Glomerular endothelial cell (primary cell): ENCODE results near the gene FAM43A. TPM values are rescaled to one million over a fixed set of nuclear protein-coding genes. Genes with fewer than 3 reads are reported as not detected.

Experiments
- DNase-seq: peaks from one replicate; pipeline ENCODE4 v3.0.0-alpha.2; 2011; ENCODE audit warnings: low read depth, low spot score; ENCODE audit errors: extremely low read depth
- total RNA-seq: library from RNA; depleted of rRNA; stranded (reverse); fragments of >200 nt; gene quantifications from 2 replicates; pipeline ENCODE4 v1.2.3, GENCODE V29; 2015

The FAM43A gene
- total RNA-seq, 1 donor from 2014 or later, result 617 TPM

DNA sequence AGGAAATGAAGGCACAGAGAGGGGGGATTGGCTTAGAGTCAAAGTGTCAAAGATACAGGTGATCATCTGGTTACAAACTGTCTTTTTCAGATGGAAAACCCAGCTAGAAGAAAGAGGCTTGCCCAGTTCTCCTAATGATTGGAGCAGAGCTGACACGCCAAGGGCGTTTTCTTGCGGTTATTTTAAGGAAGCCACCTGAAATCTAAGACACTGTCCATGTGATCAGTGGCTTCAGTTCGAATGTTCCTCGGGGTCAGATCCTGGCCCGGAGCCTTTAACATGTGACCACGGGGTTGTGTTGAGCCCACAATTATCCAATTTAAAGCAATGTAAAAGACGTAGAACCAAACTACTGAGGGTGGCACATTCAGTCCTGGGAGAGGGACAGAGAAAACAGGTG is 19.5 kb downstream of the FAM43A start:
- DNase-seq, result no peak

DNA sequence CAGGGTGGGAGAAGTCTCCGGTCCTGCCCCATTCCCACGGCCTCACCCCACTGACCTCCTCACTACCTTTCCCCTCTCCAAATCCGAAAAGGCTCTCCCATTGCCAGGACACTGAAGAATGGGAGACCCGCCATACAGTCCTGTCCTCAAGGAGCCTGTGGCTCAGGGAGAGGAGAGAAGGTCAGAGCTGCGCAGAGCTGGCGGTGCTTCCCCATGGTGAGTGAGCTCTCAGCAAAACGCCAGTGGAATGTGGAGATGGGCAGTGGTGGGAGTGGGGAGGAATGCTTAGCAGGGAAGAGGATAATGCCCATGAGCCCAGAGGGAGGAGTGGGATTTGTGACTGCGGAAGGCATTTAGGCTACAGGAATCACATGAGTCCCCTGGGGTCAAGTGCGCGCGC is 20.1 kb downstream of the FAM43A start:
- DNase-seq, result no peak

DNA sequence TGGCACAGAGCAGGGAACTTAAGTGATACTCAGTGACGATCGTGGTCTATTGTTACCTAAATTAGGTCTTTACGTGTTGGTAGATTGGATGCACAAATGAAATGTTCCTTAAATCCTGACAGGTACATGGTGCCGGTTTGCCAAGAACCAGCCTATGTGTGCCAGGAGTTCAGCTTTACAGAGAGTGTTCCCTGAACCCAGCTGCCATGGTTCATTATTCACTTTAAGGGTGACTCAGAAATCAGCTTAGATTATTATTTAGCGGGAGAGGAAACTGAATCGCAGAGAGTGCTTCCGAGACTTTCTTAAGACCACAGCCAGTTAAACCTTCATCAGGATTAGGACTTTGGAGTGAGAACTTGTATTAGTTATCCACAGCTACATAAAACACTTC is 21.5 kb downstream of the FAM43A start:
- no peak for DNase-seq

DNA sequence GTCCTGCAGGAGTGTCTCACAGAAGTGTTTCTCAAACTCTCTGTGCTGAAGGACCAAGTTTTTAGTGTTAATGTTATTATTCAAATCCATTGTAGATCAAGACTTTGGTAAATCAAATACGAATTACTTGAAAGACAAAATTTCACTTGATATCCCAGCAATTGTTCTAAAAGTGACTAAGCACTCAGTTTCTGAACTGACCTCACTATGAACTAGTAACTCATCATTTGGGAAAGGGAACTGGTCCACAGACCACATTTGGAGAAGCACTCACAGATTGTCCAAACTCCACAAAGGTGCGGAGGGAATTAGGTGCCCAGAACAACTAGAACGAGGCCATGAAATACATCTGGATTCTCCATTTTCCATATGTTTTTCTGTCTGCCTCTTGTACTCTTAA is 25.6 kb downstream of the FAM43A start:
- DNase-seq, result no peak

DNA sequence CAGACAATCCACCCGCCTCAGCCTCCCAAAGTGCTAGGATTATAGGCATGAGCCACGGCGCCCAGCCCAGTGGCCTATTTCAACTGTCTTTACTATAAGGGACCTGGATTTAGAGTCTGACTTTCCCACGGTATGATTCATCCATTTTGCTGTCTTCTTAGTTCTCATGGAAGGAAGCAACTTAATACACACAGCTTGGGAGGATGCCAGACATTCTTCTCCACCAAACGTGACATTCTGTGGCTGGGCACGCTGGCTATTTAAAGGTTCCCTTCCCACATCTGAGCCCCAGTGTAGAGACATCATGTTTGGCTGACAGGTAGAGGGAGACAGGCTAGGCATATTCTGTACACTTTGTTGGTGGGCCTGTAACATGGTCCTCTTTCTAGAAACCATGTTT is 26.2 kb downstream of the FAM43A start:
- peak; percentile 99 for DNase-seq

DNA sequence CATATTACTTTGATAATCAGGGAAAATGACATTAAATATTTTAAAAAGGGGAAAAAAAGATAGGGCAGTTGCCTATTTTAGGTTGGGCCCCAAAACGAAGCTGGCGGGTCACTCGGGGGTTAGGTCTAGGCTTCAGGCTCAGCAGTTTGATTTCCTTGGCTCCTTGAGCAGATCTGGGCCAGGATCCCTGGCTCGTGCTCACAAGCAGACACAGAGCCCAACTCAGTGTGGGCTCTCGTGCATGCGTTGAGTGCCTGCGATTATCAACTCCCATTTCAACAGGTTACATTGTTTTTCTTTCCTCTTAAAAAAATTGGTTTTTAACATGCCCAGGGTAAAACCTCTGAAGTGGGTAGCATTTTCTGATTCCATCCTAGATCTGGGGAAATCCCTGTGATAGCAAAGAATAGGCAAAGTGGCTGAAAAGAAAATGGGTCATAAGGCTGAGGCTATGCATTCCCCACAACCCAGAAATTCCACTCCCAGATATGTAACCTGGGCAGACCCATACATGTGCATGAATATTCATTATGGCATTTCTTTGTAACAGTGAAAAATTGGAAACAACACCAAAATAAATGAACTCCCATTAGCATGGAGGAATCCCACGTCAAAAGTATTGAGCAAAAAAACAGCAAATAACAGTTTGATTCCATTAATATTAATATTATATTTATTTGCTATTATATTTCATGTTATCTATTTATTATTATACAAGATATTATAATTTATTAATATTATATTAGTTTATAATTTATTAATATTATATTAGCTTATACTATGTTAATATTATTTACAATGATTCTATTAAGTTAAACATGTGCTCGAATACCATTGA is 27.8 kb downstream of the FAM43A start:
- DNase-seq, result no peak

DNA sequence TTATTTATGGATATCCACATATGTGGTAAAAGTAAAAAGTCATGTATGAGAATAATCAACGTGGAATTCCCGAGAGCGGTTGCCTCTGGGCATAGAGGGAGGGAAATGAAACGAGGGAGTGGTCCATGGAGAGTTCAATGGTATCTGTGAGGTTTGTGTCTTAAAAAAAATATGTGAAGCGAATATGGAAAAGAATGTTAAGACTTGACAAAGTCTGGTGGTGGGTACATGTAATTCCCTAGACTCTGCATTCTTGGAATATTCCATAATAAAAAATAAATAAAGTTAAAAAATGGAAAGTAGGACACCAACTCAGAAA is 28.4 kb downstream of the FAM43A start:
- DNase-seq, result no peak

DNA sequence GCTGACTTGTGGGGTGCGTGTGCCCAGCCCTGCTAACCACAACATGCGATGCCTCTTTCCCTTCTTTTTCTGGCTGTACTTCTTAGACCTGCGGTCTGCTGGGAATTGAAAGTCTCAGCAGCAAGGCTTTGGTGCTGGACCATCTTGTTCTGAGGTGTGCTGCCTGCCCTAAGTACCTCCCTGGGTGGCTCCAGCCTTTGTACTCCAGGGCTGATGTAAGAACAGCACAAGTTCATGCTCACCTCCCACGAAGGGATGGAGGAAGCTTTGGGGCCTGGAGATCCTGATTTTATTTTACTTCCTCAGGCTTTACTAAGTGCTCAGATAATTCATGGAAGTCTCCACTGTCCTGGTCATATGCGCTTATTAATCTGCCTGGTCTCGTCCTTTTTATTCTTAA is 28.9 kb downstream of the FAM43A start:
- no peak for DNase-seq

DNA sequence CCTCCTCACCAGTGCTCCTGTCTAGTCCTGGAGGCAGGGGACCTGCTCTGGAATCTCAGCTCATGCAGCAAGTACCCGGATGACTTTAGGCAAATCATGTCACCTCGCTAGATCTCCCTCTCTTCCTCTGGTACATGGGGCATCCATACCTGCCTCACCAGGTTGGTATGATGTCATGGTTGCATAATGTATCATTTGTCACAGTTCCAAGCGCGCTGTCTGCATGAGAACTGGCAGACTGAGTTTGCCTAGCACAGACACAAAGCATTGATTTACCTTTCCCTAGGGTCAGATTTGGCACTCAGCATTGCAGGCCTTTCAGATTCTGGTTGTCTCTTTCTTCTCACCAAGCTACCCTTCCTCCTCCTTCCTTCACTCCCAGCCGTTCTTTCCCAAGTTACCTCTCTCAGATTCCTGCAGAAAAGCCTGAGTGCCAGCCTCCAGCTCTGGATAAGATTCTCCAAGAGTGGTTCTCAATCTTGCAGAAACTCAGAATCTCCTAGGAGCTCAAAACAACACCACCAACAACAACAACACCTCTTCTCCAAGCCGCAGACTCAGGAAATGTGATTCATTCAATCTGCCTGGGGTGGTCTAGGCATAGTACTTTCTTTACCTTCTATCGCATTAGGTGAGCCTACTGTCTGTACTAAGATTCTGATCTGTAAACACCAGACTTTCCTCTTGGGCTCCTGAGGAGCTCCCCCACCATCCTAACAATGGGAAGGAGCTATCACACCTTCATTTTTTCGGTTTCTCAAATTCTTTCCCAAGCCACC is 29.5 kb downstream of the FAM43A start:
- no peak for DNase-seq

DNA sequence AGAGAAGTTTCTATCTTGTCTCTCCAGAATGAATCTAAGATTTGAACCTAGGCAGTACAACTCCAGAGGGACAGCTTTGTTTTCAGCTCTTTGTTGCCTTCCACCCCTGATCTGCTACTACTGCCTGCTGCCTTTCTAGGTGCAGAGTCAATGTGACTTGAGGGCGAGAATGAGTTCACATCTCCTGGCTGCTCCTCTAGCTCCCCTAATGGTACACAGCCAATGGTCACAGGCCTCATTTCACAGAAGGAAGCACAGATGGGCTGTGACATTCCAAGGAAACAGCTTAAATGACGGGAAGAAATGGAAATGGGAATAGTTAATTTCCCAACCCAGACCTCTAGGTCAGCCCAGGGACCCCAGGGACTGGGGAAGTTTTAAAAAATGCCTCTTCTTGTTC is 32.4 kb downstream of the FAM43A start:
- no peak for DNase-seq

DNA sequence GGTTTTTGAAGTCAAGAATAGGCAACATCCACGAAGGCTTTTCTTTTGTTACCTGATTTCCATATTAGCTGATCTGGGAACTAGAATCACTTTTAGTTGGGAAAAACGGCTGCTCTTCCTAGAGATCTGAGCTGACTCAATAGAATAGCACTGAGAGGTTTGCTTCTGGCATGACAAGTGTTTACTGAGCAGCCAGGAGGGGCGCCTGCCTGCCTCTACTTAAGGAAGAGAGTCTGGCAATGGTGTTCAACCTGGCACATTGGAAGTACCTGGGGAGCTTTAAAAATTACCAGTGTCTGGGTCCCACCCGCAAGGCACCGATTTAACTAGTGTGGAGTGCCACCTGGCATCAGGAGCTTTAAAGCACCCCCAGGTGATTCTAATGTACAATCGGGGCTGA is 34.4 kb downstream of the FAM43A start:
- no peak for DNase-seq

DNA sequence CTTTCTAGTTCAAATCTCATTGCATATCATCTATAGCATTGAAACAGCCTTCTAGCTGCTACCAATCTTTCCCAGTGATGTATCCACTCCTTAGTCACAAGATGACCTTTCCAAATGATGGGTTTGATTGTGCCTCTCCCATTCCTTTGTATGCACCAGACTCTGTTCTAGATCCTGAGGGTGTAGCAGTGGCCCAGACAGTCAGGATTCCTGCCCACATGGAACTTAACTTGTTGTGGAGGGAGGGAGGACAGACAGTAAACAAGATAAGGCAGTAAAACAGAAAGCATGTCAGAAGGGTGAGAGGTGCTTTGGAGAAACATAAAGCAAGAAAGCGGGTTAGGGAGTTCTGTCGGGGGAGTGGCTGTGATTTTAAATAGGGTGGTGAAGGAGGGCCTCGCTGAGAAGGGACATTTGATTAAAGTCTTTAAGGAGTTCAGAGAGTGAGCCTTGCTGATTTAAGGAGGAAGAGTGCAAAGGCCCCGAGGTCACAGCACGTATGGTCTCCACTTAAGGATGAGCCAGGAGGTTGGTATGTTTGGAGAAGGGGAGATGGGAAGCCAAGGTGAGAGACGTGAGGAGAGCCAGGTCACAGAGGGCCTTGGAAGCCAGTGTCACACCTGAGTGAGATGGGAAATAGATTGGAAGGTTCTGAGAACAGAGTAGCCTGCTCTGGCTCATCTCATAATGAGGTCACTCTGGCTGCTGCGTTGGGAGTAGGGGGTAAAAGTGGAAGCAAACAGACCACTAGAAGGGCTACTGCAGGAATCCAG is 38.3 kb downstream of the FAM43A start:
- no peak for DNase-seq

DNA sequence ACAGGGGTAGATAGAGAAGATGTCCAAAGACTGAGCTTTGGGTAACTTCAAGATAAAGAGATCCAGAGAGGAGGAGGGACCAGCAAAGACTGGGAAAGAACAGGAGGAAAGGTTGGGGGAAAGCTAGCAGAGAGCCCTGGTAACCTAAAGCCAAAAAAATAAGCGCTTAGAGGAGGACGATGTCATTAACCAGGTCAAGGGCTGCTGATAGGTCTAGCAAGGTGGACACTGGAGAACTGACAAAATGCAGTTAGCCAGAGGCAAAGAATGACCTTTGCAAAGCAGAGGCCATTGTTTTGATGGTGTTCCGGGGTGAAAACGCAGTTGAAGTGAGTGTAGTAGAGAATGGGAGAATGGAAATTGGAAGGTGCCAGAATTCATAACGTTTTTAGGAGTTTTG is 39.7 kb downstream of the FAM43A start:
- no peak for DNase-seq

DNA sequence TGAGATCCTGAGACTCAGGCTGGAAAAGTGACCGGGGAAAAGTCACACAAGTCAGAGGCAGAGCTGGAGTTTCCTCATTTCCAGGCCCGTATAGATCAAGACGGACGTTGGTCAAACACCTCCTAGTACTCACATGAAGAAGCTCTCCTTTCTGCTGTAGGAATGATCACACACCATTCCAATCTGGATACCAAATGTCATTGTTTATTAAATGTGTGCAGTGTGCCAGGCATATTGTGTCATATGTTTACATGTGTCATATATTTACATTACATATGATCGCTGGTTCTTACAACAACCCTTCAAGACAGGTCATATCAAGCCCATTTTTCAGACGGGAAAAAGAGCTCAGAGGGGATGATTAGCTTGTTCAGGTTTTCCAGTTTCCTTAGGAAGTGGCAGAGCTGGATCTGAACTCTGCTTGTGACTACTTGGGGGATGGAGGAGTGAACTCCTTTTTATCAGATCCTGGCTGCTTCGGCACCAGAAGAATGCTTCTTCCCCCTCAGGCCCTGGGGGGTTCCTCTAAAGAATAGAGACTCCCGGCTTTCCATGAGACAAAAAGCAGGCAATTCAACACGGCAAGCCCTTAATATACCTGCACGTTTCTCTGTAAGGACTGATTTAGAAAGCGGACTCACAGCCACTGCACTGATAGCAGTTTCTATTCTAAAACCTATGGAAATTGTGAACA is 41.9 kb downstream of the FAM43A start:
- no peak for DNase-seq

DNA sequence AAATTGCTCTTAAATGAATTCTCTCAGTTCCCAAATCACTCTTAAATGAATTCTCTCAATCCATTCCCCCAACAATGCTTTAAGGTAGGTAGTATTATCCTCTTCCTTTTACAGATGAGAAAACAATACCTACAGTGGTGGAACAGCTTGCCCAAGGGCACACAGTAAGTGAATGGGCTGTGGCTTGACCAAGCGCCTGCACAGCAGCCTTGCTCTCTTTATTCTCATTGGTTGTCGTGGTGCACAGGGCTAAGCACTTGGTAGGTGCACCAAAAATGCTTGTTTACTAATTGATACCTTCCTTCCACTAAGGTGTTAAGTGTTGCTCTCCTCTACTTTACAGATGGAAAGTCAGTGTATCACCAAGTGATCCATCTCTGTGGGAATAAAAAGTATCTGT is 43.3 kb downstream of the FAM43A start:
- DNase-seq, result no peak

DNA sequence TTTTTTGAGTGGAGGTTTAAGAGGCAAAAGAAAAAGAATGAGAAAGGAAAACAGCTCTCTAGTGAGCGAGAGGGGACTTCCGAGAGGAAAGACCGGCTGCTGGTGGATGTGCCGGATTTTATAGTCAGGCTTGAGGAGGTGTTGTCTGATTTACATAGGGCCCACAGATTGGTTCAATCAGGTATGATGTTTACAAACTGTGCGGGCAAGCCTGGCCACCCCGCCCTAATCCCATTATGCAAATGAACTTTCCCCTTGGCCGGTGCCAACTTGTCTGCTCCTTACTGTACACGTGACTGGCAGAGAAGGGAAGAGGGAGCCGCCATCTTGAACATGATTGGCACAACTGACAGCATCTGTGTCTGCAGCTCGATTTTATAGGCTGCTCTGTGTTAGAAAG is 44.7 kb downstream of the FAM43A start:
- DNase-seq, result no peak

DNA sequence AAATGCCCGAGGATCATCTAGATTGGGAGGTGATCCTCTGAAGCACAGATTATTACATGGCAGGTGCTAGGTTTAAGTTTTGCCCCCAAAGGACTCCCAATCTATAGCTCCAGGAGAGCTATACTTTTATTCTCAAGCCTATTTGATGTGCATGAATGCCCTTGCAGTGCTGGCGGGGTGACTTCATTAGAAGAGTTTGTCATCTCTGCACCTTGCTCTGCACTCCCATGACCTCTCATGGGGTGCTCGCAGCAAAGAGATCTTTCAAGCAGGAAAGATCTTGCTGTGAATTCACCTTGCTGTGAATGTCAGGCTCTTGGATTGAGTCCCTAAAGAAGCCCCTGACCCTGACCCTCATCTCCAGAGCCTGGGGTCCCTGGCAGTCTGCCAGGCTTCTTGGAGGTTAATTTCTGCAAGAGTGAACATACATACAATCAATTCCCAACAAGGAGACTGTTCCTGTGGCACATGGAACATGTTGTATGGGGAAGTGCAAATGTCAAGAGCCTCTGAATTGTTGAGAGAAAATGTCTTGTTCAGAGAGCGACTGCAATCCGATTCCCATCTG is 45.9 kb downstream of the FAM43A start:
- DNase-seq, result no peak

DNA sequence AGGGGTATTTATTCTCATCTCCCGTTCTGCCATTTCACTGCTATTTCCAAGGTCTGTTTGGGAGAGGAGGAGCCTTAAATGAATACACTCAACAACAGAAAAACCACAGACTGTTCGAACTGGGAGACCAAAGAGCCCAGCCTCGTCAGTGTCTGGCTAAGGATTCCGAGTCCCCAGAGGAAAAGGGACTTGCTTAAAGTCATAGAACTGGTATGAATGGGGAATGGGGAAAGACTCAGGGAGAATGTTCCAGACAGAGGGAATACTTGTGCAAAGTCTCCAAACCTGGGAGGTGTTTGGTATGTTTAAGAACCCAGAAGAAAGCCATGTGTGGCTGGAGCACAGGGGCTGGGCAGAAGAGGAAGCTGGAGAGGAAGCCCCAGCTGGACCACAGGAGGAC is 46.9 kb downstream of the FAM43A start:
- DNase-seq, result no peak

DNA sequence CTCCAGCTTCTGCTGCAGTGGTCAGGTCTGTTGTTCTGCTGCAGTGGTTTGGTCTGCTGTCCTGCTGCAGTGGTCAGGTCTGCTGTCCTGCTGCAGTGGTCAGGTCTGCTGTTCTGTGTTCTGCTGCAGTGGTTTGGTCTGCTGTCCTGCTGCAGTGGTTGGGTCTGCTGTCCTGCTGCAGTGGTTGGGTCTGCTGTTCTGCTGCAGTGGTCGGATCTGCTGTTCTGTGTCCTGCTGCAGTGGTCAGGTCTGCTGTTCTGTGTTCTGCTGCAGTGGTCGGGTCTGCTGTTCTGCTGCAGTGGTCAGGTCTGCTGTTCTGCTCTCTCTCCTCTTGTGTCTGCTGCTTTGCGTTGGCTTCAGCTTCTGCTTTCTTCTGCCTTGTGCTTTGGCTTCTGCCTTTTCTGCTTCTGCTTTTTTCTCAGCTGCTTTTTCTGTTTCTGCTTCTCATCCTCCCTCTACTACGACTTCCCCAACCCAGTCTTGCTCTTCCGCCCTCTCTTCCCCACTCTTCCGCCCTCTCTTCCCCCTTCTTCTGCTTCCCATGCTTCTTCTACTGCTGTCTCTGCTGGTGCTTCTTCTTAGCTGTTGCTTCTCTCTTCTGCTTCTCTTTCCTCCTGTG is 50.7 kb downstream of the FAM43A start:
- DNase-seq, result no peak

DNA sequence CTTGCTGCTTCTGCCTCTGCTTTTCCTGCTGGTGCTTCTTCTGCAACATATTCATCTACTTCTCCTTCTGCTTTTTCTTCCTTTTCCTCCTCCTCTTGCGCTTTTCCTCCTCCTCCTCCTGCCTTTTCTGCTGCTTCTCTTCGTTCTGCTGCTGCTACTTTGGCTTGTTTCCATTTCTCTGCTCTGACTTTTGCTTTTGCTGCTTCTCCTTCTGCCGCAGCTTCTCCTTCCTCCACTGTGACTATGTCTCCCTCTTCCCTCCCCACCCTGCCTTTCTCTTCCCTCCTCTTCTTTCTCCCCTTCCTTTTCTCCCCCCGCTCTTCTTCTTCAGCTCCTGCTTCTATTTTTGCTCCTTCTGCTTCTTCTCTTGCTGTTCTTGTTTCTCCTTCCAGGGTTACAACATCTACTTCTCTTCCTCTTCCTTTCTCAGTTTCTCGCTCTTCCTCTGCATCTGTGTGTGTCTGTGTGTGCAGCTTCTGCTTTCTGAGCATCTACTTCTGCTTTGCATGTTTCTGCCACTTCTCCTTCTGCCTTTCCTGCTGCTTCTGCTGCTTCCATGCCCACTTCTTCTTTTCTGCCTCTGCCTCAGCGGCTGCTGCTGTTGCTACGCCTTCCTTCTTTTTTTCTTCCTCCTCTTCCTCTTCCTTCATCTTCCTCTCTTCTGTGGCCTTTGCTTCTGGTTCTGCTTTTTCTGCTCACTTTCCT is 51.4 kb downstream of the FAM43A start:
- DNase-seq, result no peak
